WI38 (cell line): Measurements from ENCODE around the gene GPRIN1.

Experiments
- H3K4me3 ChIP-seq: 2 replicates; pipeline ENCODE4 v1.5.1; 2011; ENCODE audit warnings: low read depth, mild to moderate bottlenecking, control low read depth, low read length
- CTCF ChIP-seq: IDR thresholded peaks from 2 replicates; pipeline ENCODE4 v1.5.1; 2012; ENCODE audit warnings: low read depth, mild to moderate bottlenecking, control low read depth, low read length

GPRIN1 gene

GRCh38 chr5:176633598-176633997 is 23.6 kb upstream of the GPRIN1 start:
- H3K4me3 ChIP-seq, result no peak overlapping the region
- no peak for TF ChIP-seq CTCF

DNA sequence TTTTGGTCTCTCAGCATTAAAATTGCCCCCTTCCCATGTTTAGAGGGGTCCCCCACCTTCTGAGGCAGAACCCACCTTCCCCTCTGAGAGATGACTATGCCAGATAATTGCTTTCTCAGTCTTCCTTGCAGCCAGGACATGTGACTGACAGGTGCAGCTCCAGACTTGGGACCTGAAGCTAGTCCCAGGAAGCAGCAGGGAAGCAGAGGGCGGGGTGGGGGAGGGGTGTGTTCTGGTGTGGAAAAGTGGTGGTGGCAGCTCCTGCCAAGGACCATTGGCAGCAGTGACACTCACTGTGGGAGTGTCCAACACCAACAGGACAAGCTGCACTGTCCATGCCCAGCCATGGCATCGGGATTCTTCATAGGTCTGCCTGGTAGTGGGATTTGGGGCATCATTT is 22.8 kb upstream of the GPRIN1 start:
- no peak for TF ChIP-seq CTCF
- no peak overlapping the region for H3K4me3 ChIP-seq

GRCh38 chr5:176631383-176632200 is 21.6 kb upstream of the GPRIN1 start:
- TF ChIP-seq CTCF, result no peak
- no peak overlapping the region for H3K4me3 ChIP-seq

- peak overlapping the region; percentile 44 for H3K4me3 ChIP-seq
- no peak for TF ChIP-seq CTCF
Observed at GRCh38 chr5:176630681-176631222, 20.8 kb upstream of the GPRIN1 start.

DNA sequence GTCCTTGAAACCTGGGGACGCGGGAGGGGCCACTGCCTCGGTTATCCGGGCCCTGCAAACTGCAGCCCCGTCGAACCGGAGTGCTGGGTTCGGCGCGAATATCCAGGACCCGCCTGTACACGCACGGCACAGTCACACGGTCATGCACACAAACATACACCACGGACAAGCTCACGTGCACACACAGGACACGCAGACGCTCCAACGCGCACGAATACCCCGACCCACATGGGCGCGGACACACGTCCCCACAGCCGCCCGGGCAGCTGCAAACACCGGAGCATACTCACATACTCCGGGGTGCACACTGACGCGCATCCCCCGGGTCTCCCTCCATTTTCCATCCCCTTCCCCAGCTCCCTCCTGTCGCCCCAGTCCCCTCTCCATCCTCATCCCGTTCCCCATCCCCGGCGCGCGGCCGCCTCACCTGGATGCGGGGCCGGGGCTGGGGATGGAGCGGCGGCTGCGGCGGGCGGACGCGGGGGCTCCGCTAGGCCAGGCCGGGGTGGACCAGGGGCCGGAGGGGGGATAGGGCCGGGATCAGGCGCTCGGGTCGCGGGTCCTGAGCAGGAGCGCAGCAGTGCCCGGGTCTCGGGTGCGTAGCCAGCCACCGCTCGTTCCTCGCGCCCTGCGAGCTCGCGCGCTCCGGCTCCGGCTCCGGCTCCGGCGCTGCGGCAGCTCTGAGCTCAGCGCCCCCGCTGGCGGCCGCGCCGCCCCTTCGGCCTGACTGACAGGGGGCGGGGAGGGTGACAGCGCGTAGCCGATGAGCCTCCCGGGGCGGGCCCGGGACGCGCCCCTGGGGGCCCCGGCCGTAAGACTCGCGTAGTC is 20.1 kb upstream of the GPRIN1 start, which contains the start of the genes EIF4E1B and SNCB:
Gene EIF4E1B, plus strand, starts transcription at position 823 of the 828 bp plus-strand sequence. CDS start 12,113 bp downstream, outside the sequence.
Gene SNCB, minus strand, starts transcription at position 682 of the 828 bp plus-strand sequence. CDS start 880 bp downstream, outside the sequence.
- no peak for TF ChIP-seq CTCF
- peak within 1 kb of the TSS; percentile 44 for H3K4me3 ChIP-seq

GRCh38 chr5:176629317-176629852 is 19.4 kb upstream of the GPRIN1 start:
- no peak overlapping the region for H3K4me3 ChIP-seq
- no peak for TF ChIP-seq CTCF
